MG63 (cell line): ENCODE measurements around the gene ATRAID. TPM values are rescaled to one million over a fixed set of nuclear protein-coding genes. Genes with fewer than 3 reads are reported as not detected.

Experiments used
- DNase-seq: peaks from one replicate; pipeline ENCODE4 v3.0.0-alpha.2; 2020
- H3K27me3 ChIP-seq: fragments of 250-450 bp; sonication (Bioruptor Pico); 2 replicates; pipeline ENCODE4 v1.5.1; 2020; ENCODE audit warnings: mild to moderate bottlenecking, moderate library complexity
- H3K36me3 ChIP-seq: fragments of 250-450 bp; sonication (Bioruptor Pico); 2 replicates; pipeline ENCODE4 v1.5.1; 2020; ENCODE audit warnings: mild to moderate bottlenecking, moderate library complexity
- H3K4me3 ChIP-seq: fragments of 250-450 bp; sonication (Bioruptor Pico); 2 replicates; pipeline ENCODE4 v1.5.1; 2020; ENCODE audit warnings: mild to moderate bottlenecking, moderate library complexity
- H3K9me3 ChIP-seq: fragments of 250-450 bp; sonication (Bioruptor Pico); 2 replicates; pipeline ENCODE4 v1.5.1; 2020; ENCODE audit warnings: mild to moderate bottlenecking, moderate library complexity
- total RNA-seq: library from RNA; depleted of rRNA; stranded (reverse); fragments of >200 nt; shearing (Covaris generic); gene quantifications from 2 replicates; pipeline ENCODE4 v1.2.3, GENCODE V29; 2014; ENCODE audit warnings: low replicate concordance

ATRAID gene
- total RNA-seq, 1 experiment from 2014 or later, result 199 TPM

DNA sequence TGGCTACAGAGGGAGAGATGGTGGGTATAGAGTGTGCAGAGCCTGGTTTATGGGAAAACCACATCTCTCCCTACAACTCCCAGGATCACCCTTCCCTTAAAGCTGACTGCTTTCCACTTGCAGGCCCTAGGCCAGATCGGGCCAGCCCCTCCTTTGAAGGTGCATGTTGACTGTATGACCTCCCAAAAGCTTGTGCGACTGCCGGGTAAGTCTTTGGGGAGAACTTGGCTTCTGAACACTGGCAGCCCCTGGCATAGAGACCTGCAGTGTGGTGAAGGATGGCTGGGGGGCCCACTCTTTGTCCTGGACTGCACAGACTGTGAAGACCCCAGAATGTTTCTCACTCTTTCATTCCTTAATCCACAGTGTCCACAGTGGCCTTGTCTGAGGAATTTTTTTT is 24.8 kb downstream of the ATRAID start:
- Histone ChIP-seq H3K9me3 (no peaks in the 10 kb centered on the region), H3K4me3 (no peak overlapping the region), H3K36me3 (peaks cover 81% of the 10 kb centered on the region), H3K27me3 (no peaks in the 10 kb centered on the region)
- no peak for DNase-seq

DNA sequence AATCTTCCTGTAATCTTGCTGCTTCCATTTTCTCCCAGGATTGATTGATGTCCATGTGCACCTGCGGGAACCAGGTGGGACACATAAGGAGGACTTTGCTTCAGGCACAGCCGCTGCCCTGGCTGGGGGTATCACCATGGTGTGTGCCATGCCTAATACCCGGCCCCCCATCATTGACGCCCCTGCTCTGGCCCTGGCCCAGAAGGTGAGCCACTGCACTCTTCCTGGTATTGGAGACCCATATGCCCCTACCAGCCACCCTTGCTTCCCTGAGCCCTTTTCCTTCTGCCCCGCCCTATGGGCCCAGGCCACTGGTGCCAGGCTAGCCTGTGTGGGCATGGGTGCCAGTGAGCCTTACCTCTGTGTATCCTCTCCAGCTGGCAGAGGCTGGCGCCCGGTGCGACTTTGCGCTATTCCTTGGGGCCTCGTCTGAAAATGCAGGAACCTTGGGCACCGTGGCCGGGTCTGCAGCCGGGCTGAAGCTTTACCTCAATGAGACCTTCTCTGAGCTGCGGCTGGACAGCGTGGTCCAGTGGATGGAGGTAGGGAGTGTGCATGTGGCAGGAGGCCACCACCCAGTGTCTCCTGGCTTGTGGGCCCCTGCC is 25.6 kb downstream of the ATRAID start:
- DNase-seq, result no peak
- peaks cover 81% of the 10 kb centered on the region for H3K36me3 ChIP-seq
- H3K9me3 ChIP-seq, result no peaks in the 10 kb centered on the region
- no peak overlapping the region for H3K4me3 ChIP-seq
- no peaks in the 10 kb centered on the region for H3K27me3 ChIP-seq

DNA sequence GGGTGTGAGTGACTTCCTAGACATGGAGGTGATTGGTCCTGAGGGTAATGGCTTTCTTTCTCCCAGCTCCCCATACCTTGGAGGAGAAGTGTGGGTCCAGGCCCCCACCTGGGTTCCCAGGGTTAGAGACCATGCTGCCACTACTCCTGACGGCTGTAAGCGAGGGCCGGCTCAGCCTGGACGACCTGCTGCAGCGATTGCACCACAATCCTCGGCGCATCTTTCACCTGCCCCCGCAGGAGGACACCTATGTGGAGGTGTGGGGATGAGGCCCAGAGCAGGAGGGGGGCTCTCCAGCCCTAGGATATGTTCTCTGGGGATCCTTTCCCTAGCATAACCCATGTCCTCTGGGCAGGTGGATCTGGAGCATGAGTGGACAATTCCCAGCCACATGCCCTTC is 27.1 kb downstream of the ATRAID start:
- no peak for DNase-seq
- Histone ChIP-seq H3K36me3 (peaks cover 74% of the 10 kb centered on the region), H3K27me3 (no peaks in the 10 kb centered on the region), H3K9me3 (no peaks in the 10 kb centered on the region), H3K4me3 (no peak overlapping the region)

- Histone ChIP-seq H3K27me3 (no peaks in the 10 kb centered on the region), H3K9me3 (no peaks in the 10 kb centered on the region), H3K4me3 (no peak overlapping the region), H3K36me3 (peaks cover 66% of the 10 kb centered on the region)
- no peak for DNase-seq
These were observed 28.6 kb downstream of the ATRAID start for GRCh38 chr2:27240406-27240805.

DNA sequence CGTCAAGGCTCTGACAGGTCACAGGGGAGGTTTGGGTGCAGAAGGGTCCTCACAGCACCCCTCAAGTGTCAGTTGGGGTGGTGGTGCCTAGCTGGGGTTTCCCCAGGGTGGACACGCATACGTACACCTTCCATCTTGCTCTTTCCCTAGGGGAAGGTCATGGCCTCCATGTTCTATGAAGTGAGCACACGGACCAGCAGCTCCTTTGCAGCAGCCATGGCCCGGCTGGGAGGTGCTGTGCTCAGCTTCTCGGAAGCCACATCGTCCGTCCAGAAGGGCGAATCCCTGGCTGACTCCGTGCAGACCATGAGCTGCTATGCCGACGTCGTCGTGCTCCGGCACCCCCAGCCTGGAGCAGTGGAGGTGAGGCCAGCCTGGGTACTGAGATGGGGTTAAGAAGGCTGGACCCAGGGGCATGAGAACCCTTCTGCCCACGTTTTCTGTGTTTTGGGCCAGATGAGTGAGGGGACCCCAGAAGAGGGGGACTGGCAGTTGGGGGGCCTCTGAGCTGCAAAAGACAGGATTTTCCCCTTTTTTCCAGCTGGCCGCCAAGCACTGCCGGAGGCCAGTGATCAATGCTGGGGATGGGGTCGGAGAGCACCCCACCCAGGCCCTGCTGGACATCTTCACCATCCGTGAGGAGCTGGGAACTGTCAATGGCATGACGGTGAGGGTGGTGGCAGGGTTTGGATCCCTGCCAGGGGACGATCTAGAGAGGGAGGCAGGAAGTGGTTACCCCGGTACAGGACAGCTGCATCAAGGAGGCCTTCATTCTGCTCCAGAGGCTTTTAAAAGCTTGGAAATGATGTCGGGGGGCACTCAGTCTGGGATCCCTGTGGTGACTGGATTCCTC is 30.1 kb downstream of the ATRAID start:
- Histone ChIP-seq H3K36me3 (peaks cover 53% of the 10 kb centered on the region), H3K9me3 (no peaks in the 10 kb centered on the region), H3K4me3 (no peak overlapping the region), H3K27me3 (no peaks in the 10 kb centered on the region)
- DNase-seq, result no peak

DNA sequence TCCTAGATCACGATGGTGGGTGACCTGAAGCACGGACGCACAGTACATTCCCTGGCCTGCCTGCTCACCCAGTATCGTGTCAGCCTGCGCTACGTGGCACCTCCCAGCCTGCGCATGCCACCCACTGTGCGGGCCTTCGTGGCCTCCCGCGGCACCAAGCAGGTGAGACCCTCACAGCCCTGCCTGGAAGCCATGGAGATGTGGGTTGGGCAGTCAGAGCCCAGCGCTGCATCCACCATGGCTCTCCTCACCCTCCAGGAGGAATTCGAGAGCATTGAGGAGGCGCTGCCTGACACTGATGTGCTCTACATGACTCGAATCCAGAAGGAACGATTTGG is 30.7 kb downstream of the ATRAID start:
- Histone ChIP-seq H3K4me3 (no peak overlapping the region), H3K9me3 (no peaks in the 10 kb centered on the region), H3K36me3 (peaks cover 47% of the 10 kb centered on the region), H3K27me3 (no peaks in the 10 kb centered on the region)
- DNase-seq, result no peak

DNA sequence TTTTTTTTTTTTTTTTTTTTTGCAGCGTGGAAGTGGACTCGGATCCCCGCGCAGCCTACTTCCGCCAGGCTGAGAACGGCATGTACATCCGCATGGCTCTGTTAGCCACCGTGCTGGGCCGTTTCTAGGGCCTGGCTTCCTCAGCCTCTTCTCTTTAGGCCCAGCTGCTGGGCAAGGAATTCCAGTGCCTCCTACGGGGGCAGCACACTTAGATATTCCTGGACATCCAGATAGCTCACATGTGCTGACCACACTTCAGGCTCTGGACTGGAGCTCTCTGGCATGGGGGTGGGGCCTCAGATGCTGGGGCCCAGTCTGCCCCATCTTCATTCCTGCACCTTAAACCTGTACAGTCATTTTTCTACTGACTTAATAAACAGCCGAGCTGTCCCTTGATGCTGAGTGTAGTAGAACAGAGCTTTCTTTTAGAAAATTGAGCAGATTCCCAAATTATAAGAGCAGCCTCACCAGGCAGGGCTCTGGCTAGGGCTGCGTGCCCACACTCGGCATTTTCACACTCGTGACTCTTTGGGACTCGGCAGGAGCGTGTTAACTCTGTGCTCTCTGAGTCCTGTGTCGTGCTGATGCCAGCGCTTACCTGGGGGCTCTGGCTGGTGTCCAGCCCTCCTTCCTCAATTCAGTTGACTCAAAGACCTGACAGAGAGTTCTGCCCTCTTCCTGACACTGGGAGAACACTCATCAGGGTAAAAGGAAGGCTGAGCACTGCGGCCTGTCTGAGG is 31.7 kb downstream of the ATRAID start:
- DNase-seq, result no peak
- no peaks in the 10 kb centered on the region for H3K27me3 ChIP-seq
- peaks cover 37% of the 10 kb centered on the region for H3K36me3 ChIP-seq
- no peaks in the 10 kb centered on the region for H3K9me3 ChIP-seq
- no peak overlapping the region for H3K4me3 ChIP-seq

GRCh38 chr2:27245116-27245515 is 33.3 kb downstream of the ATRAID start:
- peaks cover 28% of the 10 kb centered on the region for H3K36me3 ChIP-seq
- DNase-seq, result no peak
- no peaks in the 10 kb centered on the region for H3K27me3 ChIP-seq
- no peaks in the 10 kb centered on the region for H3K9me3 ChIP-seq
- no peak overlapping the region for H3K4me3 ChIP-seq

DNA sequence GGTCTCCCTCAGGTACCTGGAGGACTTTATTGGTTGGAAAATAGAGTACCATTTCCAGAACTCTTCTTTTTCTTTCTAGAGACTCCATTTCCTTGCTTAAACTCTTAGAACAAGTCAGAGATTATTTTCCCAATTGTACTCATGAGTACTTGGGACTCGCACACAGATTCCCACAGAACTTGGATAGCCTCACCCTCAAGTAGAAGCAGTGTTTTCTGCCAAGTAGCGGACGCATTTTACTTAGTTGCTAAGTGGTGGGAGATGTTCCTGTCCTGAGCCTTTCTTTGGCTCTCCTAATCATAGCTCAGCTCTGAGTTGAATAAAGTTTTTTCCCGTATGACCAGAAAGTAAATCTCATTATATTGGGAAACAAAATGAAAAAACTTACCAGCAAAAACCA is 33.8 kb downstream of the ATRAID start:
- H3K4me3 ChIP-seq, result no peak overlapping the region
- no peaks in the 10 kb centered on the region for H3K27me3 ChIP-seq
- peaks cover 28% of the 10 kb centered on the region for H3K36me3 ChIP-seq
- no peak for DNase-seq
- H3K9me3 ChIP-seq, result no peaks in the 10 kb centered on the region

- no peaks in the 10 kb centered on the region for H3K9me3 ChIP-seq
- H3K4me3 ChIP-seq, result no peak overlapping the region
- H3K36me3 ChIP-seq, result peaks cover 8% of the 10 kb centered on the region
- no peaks in the 10 kb centered on the region for H3K27me3 ChIP-seq
- no peak for DNase-seq
These were observed 36.1 kb downstream of the ATRAID start for GRCh38 chr2:27247893-27248292.

GRCh38 chr2:27249159-27249890 is 37.5 kb downstream of the ATRAID start:
- Histone ChIP-seq H3K36me3 (peaks cover 1% of the 10 kb centered on the region), H3K9me3 (no peaks in the 10 kb centered on the region), H3K27me3 (no peaks in the 10 kb centered on the region), H3K4me3 (no peak overlapping the region)
- no peak for DNase-seq

GRCh38 chr2:27249891-27250651 is 38.2 kb downstream of the ATRAID start:
- H3K4me3 ChIP-seq, result no peak overlapping the region
- H3K27me3 ChIP-seq, result no peaks in the 10 kb centered on the region
- DNase-seq, result no peak
- no peaks in the 10 kb centered on the region for H3K36me3 ChIP-seq
- H3K9me3 ChIP-seq, result no peaks in the 10 kb centered on the region

GRCh38 chr2:27250652-27251379 is 39.0 kb downstream of the ATRAID start:
- no peaks in the 10 kb centered on the region for H3K36me3 ChIP-seq
- H3K4me3 ChIP-seq, result no peak overlapping the region
- H3K9me3 ChIP-seq, result no peaks in the 10 kb centered on the region
- H3K27me3 ChIP-seq, result no peaks in the 10 kb centered on the region
- DNase-seq, result no peak

DNA sequence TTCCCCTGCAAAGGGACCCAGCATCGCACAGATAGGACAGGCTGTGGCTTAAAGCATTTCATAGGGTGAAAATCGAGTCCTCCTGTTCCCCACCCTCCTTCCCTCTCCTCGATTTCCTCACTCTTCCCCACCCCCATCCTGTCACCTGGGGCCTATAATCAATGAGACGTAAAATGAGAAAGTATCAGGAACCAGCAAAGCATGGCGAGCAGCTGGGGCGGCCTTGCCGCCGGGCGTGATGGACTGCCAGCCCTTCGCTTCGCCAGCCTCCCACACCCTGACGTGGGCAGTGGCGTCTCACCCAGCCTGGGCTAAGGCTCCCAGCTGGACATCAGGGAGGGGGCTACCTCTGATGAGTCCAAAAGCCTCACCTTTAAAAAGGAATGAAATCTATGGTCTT is 39.9 kb downstream of the ATRAID start:
- H3K4me3 ChIP-seq, result no peak overlapping the region
- no peaks in the 10 kb centered on the region for H3K27me3 ChIP-seq
- H3K9me3 ChIP-seq, result no peaks in the 10 kb centered on the region
- H3K36me3 ChIP-seq, result no peaks in the 10 kb centered on the region
- no peak for DNase-seq

GRCh38 chr2:27255187-27255586 is 43.3 kb downstream of the ATRAID start:
- DNase-seq, result no peak
- Histone ChIP-seq H3K36me3 (no peaks in the 10 kb centered on the region), H3K9me3 (no peaks in the 10 kb centered on the region), H3K4me3 (no peak overlapping the region), H3K27me3 (no peaks in the 10 kb centered on the region)

DNA sequence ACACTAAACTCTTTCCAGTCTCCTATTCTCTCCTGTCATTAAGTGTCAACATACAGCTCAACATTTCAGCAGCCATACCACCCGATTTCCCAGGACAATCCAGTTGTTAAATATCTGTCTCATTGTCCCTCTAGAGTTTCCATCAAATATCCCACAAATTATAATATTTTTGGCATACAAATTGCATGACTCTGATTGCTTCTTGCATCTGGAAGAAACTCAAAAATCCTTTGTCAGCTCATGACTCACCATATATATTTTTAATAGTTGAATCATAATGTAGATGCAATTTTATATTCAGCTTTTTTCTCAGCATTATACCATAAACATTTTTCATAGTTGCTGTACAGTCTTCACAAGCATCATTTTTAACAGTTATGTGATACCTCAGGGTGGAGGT is 43.8 kb downstream of the ATRAID start:
- Histone ChIP-seq H3K9me3 (no peaks in the 10 kb centered on the region), H3K4me3 (no peak overlapping the region), H3K27me3 (no peaks in the 10 kb centered on the region), H3K36me3 (no peaks in the 10 kb centered on the region)
- no peak for DNase-seq
